Neural progenitor cell (in vitro differentiated cells): Measurements from ENCODE around the gene HIC1.

Experiments
- CTCF ChIP-seq: fragments of 200-600 bp; sonication (generic); IDR thresholded peaks from 2 replicates; pipeline ENCODE4 v1.5.1; 2017; ENCODE audit warnings: antibody characterized with exemption, mild to moderate bottlenecking
- EZH2 ChIP-seq: fragments of 200-600 bp; sonication (generic); IDR thresholded peaks from 2 replicates; pipeline ENCODE4 v1.6.1; 2017; ENCODE audit warnings: antibody characterized with exemption, mild to moderate bottlenecking, moderate library complexity
- EZH2phosphoT487 ChIP-seq: fragments of 200-600 bp; sonication (generic); IDR thresholded peaks from 2 replicates; pipeline ENCODE4 v1.6.1; 2017; ENCODE audit warnings: antibody characterized with exemption

GRCh38 chr17:2068031-2068518, 13.2 kb downstream of the HIC1 start:
- TF ChIP-seq CTCF (no peak), EZH2 (no peak), EZH2phosphoT487 (no peak)
